SW480 (cell line): Measurements from ENCODE around the gene NEMP2.
A peak's percentile ranks its signal among the peaks of the same experiment; 100 is the strongest.

ENCODE experiments used
- DNase-seq: peaks from one replicate; pipeline ENCODE4 v3.0.0-alpha.2; 2016; ENCODE audit warnings: low spot score

Gene NEMP2

GRCh38 chr2:190534310-190535120 lies at the start of gene NEMP2:
Gene NEMP2, minus strand, starts transcription at chr2:190534722. Its CDS starts 67 bp downstream, at chr2:190534655.
- peak; percentile 73 for DNase-seq

GRCh38 chr2:190583507-190584337 lies 49.2 kb upstream of the NEMP2 start:
- DNase-seq = no peak

GRCh38 chr2:190582736-190583506 lies 48.4 kb upstream of the NEMP2 start:
- DNase-seq = no peak

GRCh38 chr2:190582019-190582418 lies 47.5 kb upstream of the NEMP2 start:
- DNase-seq = no peak

GRCh38 chr2:190579915-190580846 lies 45.7 kb upstream of the NEMP2 start:
- no peak for DNase-seq

- no peak for DNase-seq
These were observed 44.5 kb upstream of the NEMP2 start for GRCh38 chr2:190579058-190579410.

GRCh38 chr2:190578158-190579057 lies 43.9 kb upstream of the NEMP2 start:
- DNase-seq = peak; percentile 96

- peak; percentile 37 for DNase-seq
These were observed 42.1 kb upstream of the NEMP2 start for GRCh38 chr2:190576573-190576972.

GRCh38 chr2:190575263-190575662 lies 40.7 kb upstream of the NEMP2 start:
- DNase-seq = no peak

GRCh38 chr2:190574169-190574568 lies 39.6 kb upstream of the NEMP2 start:
- DNase-seq = no peak

GRCh38 chr2:190572246-190572645 lies 37.7 kb upstream of the NEMP2 start:
- DNase-seq = no peak

GRCh38 chr2:190571686-190572085 lies 37.2 kb upstream of the NEMP2 start:
- DNase-seq = peak; percentile 43

- DNase-seq = no peak
These were observed 36.3 kb upstream of the NEMP2 start for GRCh38 chr2:190570871-190571270.

- DNase-seq = no peak
These were observed 35.7 kb upstream of the NEMP2 start for GRCh38 chr2:190569994-190570755.

GRCh38 chr2:190564838-190565237 lies 30.3 kb upstream of the NEMP2 start:
- DNase-seq = no peak

GRCh38 chr2:190563646-190564045 lies 29.1 kb upstream of the NEMP2 start:
- no peak for DNase-seq

GRCh38 chr2:190563109-190563508 lies 28.6 kb upstream of the NEMP2 start:
- DNase-seq = peak; percentile 13

- DNase-seq = peak; percentile 44
These were observed 27.6 kb upstream of the NEMP2 start for GRCh38 chr2:190562121-190562520.

- DNase-seq = no peak
These were observed 26.6 kb upstream of the NEMP2 start for GRCh38 chr2:190561094-190561493.
